RWPE2 (cell line): ENCODE measurements around the gene APLP1.

Experiments
- ATAC-seq: fragments of 200-7000 bp; cut with Tn5 transposase; 3 replicates; pipeline ENCODE4 v1.9.1; 2021; ENCODE audit warnings: low read depth
- DNase-seq: peaks from one replicate; pipeline ENCODE4 v3.0.0-alpha.2; 2020; ENCODE audit warnings: low spot score
- H3K27ac ChIP-seq: fragments of 450-650 bp; 2 replicates; pipeline ENCODE4 v1.5.1; 2017; ENCODE audit warnings: mild to moderate bottlenecking; ENCODE audit not compliant: poor library complexity, severe bottlenecking
- H3K27me3 ChIP-seq: fragments of 250-450 bp; sonication (Bioruptor Pico); 2 replicates; pipeline ENCODE4 v1.5.1; 2021; ENCODE audit warnings: mild to moderate bottlenecking, moderate library complexity; ENCODE audit not compliant: insufficient read depth, poor library complexity, severe bottlenecking
- H3K36me3 ChIP-seq: fragments of 250-450 bp; sonication (Bioruptor Pico); 2 replicates; pipeline ENCODE4 v1.5.1; 2020; ENCODE audit warnings: low read depth, mild to moderate bottlenecking, moderate library complexity
- H3K4me1 ChIP-seq: fragments of 250-450 bp; sonication (Bioruptor Pico); 2 replicates; pipeline ENCODE4 v1.5.1; 2021; ENCODE audit warnings: mild to moderate bottlenecking, moderate library complexity; ENCODE audit not compliant: insufficient read depth, poor library complexity, severe bottlenecking
- H3K4me3 ChIP-seq: fragments of 250-450 bp; sonication (Bioruptor Pico); 2 replicates; pipeline ENCODE4 v1.5.1; 2021; ENCODE audit warnings: mild to moderate bottlenecking, moderate library complexity; ENCODE audit not compliant: severe bottlenecking
- H3K9me3 ChIP-seq: fragments of 250-450 bp; sonication (Bioruptor Pico); 2 replicates; pipeline ENCODE4 v1.5.1; 2021; ENCODE audit warnings: mild to moderate bottlenecking, moderate library complexity; ENCODE audit not compliant: severe bottlenecking
- CTCF ChIP-seq: fragments of 450-650 bp; IDR thresholded peaks from one replicate; pipeline ENCODE4 v1.5.1; 2017; ENCODE audit warnings: mild to moderate bottlenecking, moderate library complexity; ENCODE audit not compliant: poor library complexity, severe bottlenecking

The APLP1 gene

GRCh38 chr19:35921012-35921411, 52.6 kb downstream of the APLP1 start:
- no peak for TF ChIP-seq CTCF
- ATAC-seq (no peak), DNase-seq (no peak)
- Histone ChIP-seq H3K36me3 (no peaks in the 10 kb centered on the region), H3K9me3 (no peaks in the 10 kb centered on the region), H3K4me3 (no peak overlapping the region), H3K27ac (no peak overlapping the region), H3K4me1 (no peaks in the 10 kb centered on the region), H3K27me3 (no peaks in the 10 kb centered on the region)

DNA sequence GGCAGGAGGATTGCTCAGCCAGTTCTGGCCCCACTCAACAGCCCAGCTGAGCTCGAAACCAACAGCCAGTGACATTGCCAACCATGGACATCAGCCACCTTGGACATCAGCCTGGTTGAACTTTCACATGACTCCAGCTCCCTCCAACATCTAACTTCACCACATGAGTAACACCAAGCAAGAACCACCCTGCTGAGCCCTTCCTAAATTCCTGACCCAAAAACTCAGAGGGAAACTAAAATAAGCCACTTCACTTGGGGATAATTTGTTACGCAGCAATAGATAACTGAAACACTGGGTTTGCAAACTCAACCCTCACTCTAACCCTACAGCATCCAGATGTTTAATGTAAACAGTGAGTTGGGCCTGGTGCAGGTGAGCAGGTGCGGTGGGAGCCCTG, 57.1 kb downstream of the APLP1 start:
- Histone ChIP-seq H3K9me3 (no peaks in the 10 kb centered on the region), H3K4me1 (no peaks in the 10 kb centered on the region), H3K36me3 (no peaks in the 10 kb centered on the region), H3K27me3 (no peaks in the 10 kb centered on the region), H3K4me3 (no peak overlapping the region), H3K27ac (no peak overlapping the region)
- no peak for DNase-seq
- TF ChIP-seq CTCF: no peak
- no peak for ATAC-seq

GRCh38 chr19:35928507-35928906, 60.1 kb downstream of the APLP1 start:
- Histone ChIP-seq H3K4me3 (no peak overlapping the region), H3K4me1 (peaks cover 4% of the 10 kb centered on the region), H3K9me3 (no peaks in the 10 kb centered on the region), H3K27me3 (no peaks in the 10 kb centered on the region), H3K27ac (no peak overlapping the region), H3K36me3 (no peaks in the 10 kb centered on the region)
- no peak for DNase-seq
- no peak for ATAC-seq
- TF ChIP-seq CTCF: no peak
